ENCODE data around the gene TNIP2. TPM values are rescaled to one million over a fixed set of nuclear protein-coding genes. Genes with fewer than 3 reads are reported as not detected.

The TNIP2 gene
- total RNA-seq, 4 donors from 2014 or later, result 21.8 to 36.0 (median 30.8) TPM

- Histone ChIP-seq H3K36me3 (peaks cover 68% of the 10 kb centered on the region), H3K4me3 (no peak overlapping the region), H3K9me3 (no peaks in the 10 kb centered on the region), H3K27ac (peak overlapping the region; percentile 18), H3K27me3 (no peaks in the 10 kb centered on the region), H3K4me1 (peaks cover 23% of the 10 kb centered on the region)
- 96% methylated on average over 5 of the region's 5 CpGs for WGBS
- DNase-seq (ENCODE audit: low spot score in 2 of 2), result no peak
- no peak for TF ChIP-seq POLR2AphosphoS5 (IDR thresholded peaks at IDR 0.05)
- no peak for TF ChIP-seq POLR2A (IDR thresholded peaks at IDR 0.05)
- TF ChIP-seq EP300 (IDR thresholded peaks at IDR 0.05), result no peak
- TF ChIP-seq, protein P1, sequence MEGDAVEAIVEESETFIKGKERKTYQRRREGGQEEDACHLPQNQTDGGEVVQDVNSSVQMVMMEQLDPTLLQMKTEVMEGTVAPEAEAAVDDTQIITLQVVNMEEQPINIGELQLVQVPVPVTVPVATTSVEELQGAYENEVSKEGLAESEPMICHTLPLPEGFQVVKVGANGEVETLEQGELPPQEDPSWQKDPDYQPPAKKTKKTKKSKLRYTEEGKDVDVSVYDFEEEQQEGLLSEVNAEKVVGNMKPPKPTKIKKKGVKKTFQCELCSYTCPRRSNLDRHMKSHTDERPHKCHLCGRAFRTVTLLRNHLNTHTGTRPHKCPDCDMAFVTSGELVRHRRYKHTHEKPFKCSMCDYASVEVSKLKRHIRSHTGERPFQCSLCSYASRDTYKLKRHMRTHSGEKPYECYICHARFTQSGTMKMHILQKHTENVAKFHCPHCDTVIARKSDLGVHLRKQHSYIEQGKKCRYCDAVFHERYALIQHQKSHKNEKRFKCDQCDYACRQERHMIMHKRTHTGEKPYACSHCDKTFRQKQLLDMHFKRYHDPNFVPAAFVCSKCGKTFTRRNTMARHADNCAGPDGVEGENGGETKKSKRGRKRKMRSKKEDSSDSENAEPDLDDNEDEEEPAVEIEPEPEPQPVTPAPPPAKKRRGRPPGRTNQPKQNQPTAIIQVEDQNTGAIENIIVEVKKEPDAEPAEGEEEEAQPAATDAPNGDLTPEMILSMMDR (IDR thresholded peaks at IDR 0.05), result no peak
Observed at GRCh38 chr4:2745516-2745915, 10.6 kb downstream of the TNIP2 start.

DNA sequence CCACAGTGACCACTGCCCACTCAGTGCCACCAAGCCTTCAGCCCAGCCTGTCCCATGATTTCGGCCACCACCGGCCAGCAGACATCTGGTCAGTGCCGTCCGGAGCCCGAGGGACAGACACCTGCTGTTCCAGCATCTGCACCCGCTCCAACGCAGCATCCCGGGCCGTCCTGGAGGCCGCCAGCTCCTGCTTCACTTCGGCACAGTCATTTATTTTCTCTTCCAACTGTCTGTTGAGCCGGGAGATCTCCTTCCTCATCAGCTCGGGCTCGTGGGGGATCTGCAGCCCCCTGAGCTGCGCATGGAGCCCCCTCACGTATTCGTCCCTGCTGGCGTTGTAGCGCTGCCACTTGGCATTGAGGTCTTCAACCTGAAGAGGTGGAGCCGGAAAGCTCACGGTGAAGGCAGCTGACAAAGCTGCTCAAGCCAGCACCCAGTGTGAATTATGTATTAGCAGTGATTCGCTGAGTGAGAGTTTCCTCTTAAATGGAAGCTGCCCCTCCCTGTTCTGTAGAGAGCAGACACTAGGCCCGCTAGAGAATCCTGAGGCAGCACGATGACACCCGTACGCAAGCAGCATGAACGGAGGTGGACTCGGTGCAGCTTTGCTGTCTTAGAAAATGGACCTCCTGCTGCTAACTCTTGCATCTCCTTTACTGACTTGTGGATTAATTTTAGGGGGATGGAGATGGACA lies 11.4 kb downstream of the TNIP2 start:
- TF ChIP-seq POLR2AphosphoS5 (IDR thresholded peaks at IDR 0.05) (no peak), POLR2A (IDR thresholded peaks at IDR 0.05) (no peak), EP300 (IDR thresholded peaks at IDR 0.05) (no peak)
- TF ChIP-seq, protein P1 (IDR thresholded peaks at IDR 0.05), result no peak
- no peak overlapping the region for H3K27ac ChIP-seq

DNA sequence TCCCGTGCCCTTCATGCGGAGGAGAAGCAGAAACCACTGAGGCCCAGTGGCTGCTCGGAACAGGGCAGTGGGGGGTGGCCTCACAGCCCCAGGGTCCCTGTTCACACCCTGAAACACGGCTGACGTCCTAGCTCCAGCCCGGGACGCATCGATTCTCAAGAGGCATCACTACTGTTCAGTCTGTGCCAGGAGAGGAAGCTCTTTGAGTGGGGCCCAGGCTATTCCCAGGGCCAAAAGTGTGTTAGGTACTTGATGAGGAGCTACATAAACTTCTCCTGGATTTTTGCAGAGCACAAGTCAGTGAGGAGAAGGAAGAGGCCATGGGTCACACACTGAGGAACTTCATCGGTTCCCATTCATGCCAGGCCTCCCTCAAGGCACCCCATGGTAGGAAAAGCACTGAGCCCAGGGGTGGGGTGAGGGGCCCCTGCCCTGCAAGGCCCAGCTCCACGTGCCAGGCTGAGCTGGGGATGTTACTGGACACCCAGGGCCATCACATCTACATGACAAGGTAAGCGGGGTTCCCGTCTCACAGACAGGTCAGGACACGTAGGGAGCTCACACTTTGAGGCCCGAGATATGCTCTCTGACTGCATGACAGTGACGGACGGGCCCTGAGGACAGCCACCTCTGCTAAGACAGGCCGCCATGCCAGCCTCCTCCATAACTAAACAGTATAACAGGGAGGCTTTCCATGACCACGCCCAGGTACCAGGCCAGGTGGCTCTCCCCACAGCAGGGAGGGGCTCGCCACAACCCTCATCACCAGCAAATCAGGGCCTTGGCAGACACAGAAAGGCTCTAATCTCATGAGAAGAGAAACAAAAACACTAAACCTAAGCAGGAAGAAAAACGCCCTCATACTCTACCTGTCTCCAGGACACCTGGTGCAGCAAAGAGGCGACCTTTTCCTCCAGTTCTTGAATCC lies 12.4 kb downstream of the TNIP2 start:
- DNase-seq (ENCODE audit: low spot score in 2 of 2), result peak in 1 of 2 donors; percentile 55
- Histone ChIP-seq H3K27ac (no peak overlapping the region), H3K27me3 (no peaks in the 10 kb centered on the region), H3K9me3 (no peaks in the 10 kb centered on the region), H3K36me3 (peaks cover 68% of the 10 kb centered on the region), H3K4me1 (peaks cover 23% of the 10 kb centered on the region), H3K4me3 (no peak overlapping the region)
- WGBS, result 72% methylated on average over 14 of the region's 21 CpGs
- TF ChIP-seq POLR2AphosphoS5 (IDR thresholded peaks at IDR 0.05), result no peak
- TF ChIP-seq, protein P1 (IDR thresholded peaks at IDR 0.05), result no peak
- no peak for TF ChIP-seq POLR2A (IDR thresholded peaks at IDR 0.05)
- TF ChIP-seq EP300 (IDR thresholded peaks at IDR 0.05), result no peak

More for the DNA sequence above, 11.4 kb downstream of the TNIP2 start:
- 96% methylated on average over 28 of the region's 28 CpGs for WGBS
- Histone ChIP-seq H3K9me3 (no peaks in the 10 kb centered on the region), H3K27me3 (no peaks in the 10 kb centered on the region), H3K4me1 (peaks cover 23% of the 10 kb centered on the region), H3K4me3 (no peak overlapping the region), H3K36me3 (peaks cover 68% of the 10 kb centered on the region)
- no peak for DNase-seq (ENCODE audit: low spot score in 2 of 2)

- H3K27ac ChIP-seq, result no peak overlapping the region
- H3K9me3 ChIP-seq, result no peaks in the 10 kb centered on the region
- no CpG with 5 or more reads among the region's 6 CpGs for WGBS
- TF ChIP-seq, protein P1 (IDR thresholded peaks at IDR 0.05), result no peak
- TF ChIP-seq EP300 (IDR thresholded peaks at IDR 0.05), result no peak
- TF ChIP-seq POLR2AphosphoS5 (IDR thresholded peaks at IDR 0.05), result no peak
- TF ChIP-seq POLR2A (IDR thresholded peaks at IDR 0.05), result no peak
- H3K27me3 ChIP-seq, result no peaks in the 10 kb centered on the region
- H3K4me1 ChIP-seq, result peaks cover 23% of the 10 kb centered on the region
- H3K36me3 ChIP-seq, result peaks cover 68% of the 10 kb centered on the region
- DNase-seq (ENCODE audit: low spot score in 2 of 2), result peak in 1 of 2 donors; percentile 48
- H3K4me3 ChIP-seq, result no peak overlapping the region
Observed at GRCh38 chr4:2742823-2743517, 13.2 kb downstream of the TNIP2 start.

All from suprapubic skin (tissue), 4 donors.